ENCODE data around the gene GPATCH4. TPM values are rescaled to one million over a fixed set of nuclear protein-coding genes. Genes with fewer than 3 reads are reported as not detected.

Gene GPATCH4
- total and polyA plus RNA-seq, 8 donors = 9.0 to 24.1 (median 13.2) TPM

GRCh38 chr1:156592910-156593660 lies 8.2 kb downstream of the GPATCH4 start:
- Histone ChIP-seq H3K4me3 (peak overlapping the region in 1 of 4 donors; percentile 79), H3K9me3 (no peaks in the 10 kb centered on the region), H3K27me3 (no peaks in the 10 kb centered on the region), H3K4me1 (peaks cover 10 to 23% (median 21%) of the 10 kb centered on the region in 4 donors), H3K36me3 (peaks cover 11 to 56% (median 51%) of the 10 kb centered on the region in 4 donors), H3K27ac (peak overlapping the region in 4 of 5 donors; percentile 1 to 90 (median 54))
- no peak for DNase-seq
- 81 to 87% (median 82%) methylated on average over 8 of the region's 8 CpGs for WGBS, 5 donors
- intact Hi-C loops (cut with DNase I; ENCODE audit: low total_unique reads) = no loop called here
- TF ChIP-seq POLR2A (IDR thresholded peaks at IDR 0.05) (no peak), EP300 (IDR thresholded peaks at IDR 0.05) (no peak), POLR2AphosphoS5 (IDR thresholded peaks at IDR 0.05) (no peak)
- TF ChIP-seq, protein P1, sequence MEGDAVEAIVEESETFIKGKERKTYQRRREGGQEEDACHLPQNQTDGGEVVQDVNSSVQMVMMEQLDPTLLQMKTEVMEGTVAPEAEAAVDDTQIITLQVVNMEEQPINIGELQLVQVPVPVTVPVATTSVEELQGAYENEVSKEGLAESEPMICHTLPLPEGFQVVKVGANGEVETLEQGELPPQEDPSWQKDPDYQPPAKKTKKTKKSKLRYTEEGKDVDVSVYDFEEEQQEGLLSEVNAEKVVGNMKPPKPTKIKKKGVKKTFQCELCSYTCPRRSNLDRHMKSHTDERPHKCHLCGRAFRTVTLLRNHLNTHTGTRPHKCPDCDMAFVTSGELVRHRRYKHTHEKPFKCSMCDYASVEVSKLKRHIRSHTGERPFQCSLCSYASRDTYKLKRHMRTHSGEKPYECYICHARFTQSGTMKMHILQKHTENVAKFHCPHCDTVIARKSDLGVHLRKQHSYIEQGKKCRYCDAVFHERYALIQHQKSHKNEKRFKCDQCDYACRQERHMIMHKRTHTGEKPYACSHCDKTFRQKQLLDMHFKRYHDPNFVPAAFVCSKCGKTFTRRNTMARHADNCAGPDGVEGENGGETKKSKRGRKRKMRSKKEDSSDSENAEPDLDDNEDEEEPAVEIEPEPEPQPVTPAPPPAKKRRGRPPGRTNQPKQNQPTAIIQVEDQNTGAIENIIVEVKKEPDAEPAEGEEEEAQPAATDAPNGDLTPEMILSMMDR (IDR thresholded peaks at IDR 0.05) = no peak

DNA sequence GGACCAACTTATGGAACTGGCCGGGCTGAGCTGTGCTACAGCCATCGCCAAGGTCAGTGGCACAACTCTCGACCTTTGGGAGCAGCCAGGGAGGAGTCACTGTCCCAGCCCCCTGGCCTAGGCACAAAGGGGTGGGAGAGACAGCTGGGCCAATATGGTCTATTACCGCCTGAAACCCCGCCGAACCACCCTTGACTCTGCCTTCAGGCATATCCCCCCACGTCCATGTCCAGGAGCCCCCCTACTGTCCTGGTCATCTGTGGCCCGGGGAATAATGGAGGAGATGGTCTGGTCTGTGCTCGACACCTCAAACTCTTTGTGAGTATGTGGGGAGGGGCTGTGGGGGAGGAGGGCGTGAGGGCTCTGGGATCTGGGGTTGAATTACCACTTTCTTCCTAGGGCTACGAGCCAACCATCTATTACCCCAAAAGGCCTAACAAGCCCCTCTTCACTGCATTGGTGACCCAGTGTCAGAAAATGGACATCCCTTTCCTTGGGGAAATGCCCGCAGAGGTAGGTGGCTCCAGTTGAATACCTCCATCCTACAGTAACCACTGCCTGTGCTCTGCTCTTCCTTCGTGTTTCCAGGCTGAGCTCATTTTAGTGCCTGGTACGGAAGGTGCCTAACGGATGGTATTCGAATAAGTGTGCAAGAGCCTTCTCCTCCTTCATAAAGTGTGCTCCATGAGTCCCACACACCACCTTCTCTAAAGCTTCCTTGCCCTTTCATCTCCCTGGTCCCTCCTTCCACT lies 8.9 kb downstream of the GPATCH4 start:
- Histone ChIP-seq H3K4me3 (peak overlapping the region; percentile 72 to 91 (median 76)), H3K27ac (peak overlapping the region; percentile 83 to 90 (median 89)), H3K4me1 (peaks cover 10 to 23% (median 21%) of the 10 kb centered on the region in 4 donors), H3K9me3 (no peaks in the 10 kb centered on the region), H3K27me3 (no peaks in the 10 kb centered on the region), H3K36me3 (peaks cover 10 to 48% (median 44%) of the 10 kb centered on the region in 4 donors)
- 40 to 51% (median 42%) methylated on average over 13 to 16 of the region's 16 CpGs for WGBS, 5 donors
- TF ChIP-seq POLR2A (IDR thresholded peaks at IDR 0.05) = no peak
- TF ChIP-seq, protein P1 (IDR thresholded peaks at IDR 0.05) = no peak
- TF ChIP-seq EP300 (IDR thresholded peaks at IDR 0.05) = no peak
- no peak for TF ChIP-seq POLR2AphosphoS5 (IDR thresholded peaks at IDR 0.05)
- DNase-seq = no peak
- intact Hi-C loops (cut with DNase I; ENCODE audit: low total_unique reads) = no loop called here

DNA sequence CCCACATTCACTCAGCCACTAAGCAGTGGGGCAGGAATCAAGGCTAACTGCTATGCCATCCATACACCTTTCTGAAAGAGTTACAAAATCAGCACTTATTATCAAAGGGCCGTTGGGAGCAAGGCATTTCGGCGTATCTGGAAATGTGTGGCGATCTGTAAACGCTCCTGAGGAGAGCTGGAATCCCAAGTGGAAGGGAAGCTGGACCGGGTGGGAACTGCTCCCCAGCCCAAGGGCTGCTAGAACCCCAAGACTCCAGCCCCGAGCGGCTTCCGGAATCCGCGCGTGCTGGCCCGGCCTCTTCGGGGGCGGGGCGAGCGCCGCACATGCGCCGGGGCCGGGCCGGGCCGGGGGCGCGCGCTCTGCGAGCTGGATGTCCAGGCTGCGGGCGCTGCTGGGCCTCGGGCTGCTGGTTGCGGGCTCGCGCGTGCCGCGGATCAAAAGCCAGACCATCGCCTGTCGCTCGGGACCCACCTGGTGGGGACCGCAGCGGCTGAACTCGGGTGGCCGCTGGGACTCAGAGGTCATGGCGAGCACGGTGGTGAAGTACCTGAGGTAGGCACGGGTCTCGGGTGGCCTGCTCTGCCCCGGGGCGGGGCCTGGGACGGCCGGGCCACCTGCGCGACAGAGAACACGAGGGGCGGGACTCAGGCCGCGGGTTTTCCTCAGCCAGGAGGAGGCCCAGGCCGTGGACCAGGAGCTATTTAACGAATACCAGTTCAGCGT lies 9.7 kb downstream of the GPATCH4 start, which contains the start of gene NAXE:
TSS of gene NAXE (plus strand) at position 345 of the 726 bp plus-strand sequence. CDS start at position 374, 29 bp downstream.
- TF ChIP-seq, protein P1 (IDR thresholded peaks at IDR 0.05) = no peak
- TF ChIP-seq POLR2A (IDR thresholded peaks at IDR 0.05) (no peak), EP300 (IDR thresholded peaks at IDR 0.05) (no peak), POLR2AphosphoS5 (IDR thresholded peaks at IDR 0.05) (peak in 2 of 3 donors; percentile 69 to 79)

GRCh38 chr1:156591181-156591431 lies 10.2 kb downstream of the GPATCH4 start:
- peak overlapping the region; percentile 72 to 91 (median 76) for H3K4me3 ChIP-seq
- TF ChIP-seq EP300 (IDR thresholded peaks at IDR 0.05) (no peak), POLR2A (IDR thresholded peaks at IDR 0.05) (no peak), POLR2AphosphoS5 (IDR thresholded peaks at IDR 0.05) (no peak)
- TF ChIP-seq, protein P1 (IDR thresholded peaks at IDR 0.05) = no peak
- H3K27me3 ChIP-seq = no peaks in the 10 kb centered on the region
- H3K27ac ChIP-seq = peak overlapping the region; percentile 83 to 90 (median 89)
- peaks cover 10 to 23% (median 21%) of the 10 kb centered on the region in 4 donors for H3K4me1 ChIP-seq
- H3K36me3 ChIP-seq = peaks cover 5 to 36% (median 32%) of the 10 kb centered on the region in 4 donors
- H3K9me3 ChIP-seq = no peaks in the 10 kb centered on the region
- no peak for DNase-seq
- 8 to 15% (median 12%) methylated on average over 6 of the region's 6 CpGs for WGBS, 5 donors
- intact Hi-C loops (cut with DNase I; ENCODE audit: low total_unique reads) = no loop called here

More for the DNA sequence above, 9.7 kb downstream of the GPATCH4 start, which contains the start of gene NAXE:
- 0 to 1% (median 0%) methylated on average over 9 to 60 of the region's 60 CpGs for WGBS, 5 donors
- H3K4me3 ChIP-seq = peak within 1 kb of the TSS; percentile 72 to 91 (median 76)
- intact Hi-C loops (cut with DNase I; ENCODE audit: low total_unique reads) = no loop called here
- H3K27me3 ChIP-seq = no peaks in the 10 kb centered on the region
- H3K4me1 ChIP-seq = peaks cover 10 to 23% (median 21%) of the 10 kb centered on the region in 4 donors
- peak; percentile 80 to 91 for DNase-seq
- H3K27ac ChIP-seq = peak within 1 kb of the TSS; percentile 83 to 90 (median 89)
- H3K9me3 ChIP-seq = no peaks in the 10 kb centered on the region
- peaks cover 10 to 41% (median 36%) of the 10 kb centered on the region in 4 donors for H3K36me3 ChIP-seq

All from stomach (tissue), 9 donors.